Trophoblast cell (in vitro differentiated cells and primary cell): ENCODE measurements around the gene PARD6A.

Experiments used
- DNase-seq, 2 donors: peaks; one replicate each; pipeline ENCODE4 v3.0.0-alpha.2; 2016
- H2AFZ ChIP-seq: 2 replicates; pipeline ENCODE4 v1.6.1; 2013; ENCODE audit warnings: low read length, moderate library complexity, mild to moderate bottlenecking; ENCODE audit not compliant: insufficient read depth, poor library complexity
- H2AK5ac ChIP-seq: 2 replicates; pipeline ENCODE4 v1.6.1; 2013; ENCODE audit warnings: mild to moderate bottlenecking, low read length
- H2BK120ac ChIP-seq: 2 replicates; pipeline ENCODE4 v1.6.1; 2013; ENCODE audit warnings: low read length, mild to moderate bottlenecking, moderate library complexity; ENCODE audit not compliant: insufficient read depth, poor library complexity
- H2BK12ac ChIP-seq: 2 replicates; pipeline ENCODE4 v1.6.1; 2013; ENCODE audit warnings: mild to moderate bottlenecking, low read length, moderate library complexity
- H2BK5ac ChIP-seq: 2 replicates; pipeline ENCODE4 v1.6.1; 2013; ENCODE audit warnings: low read length, low read depth, moderate library complexity, mild to moderate bottlenecking; ENCODE audit not compliant: poor library complexity
- H3K14ac ChIP-seq: 2 replicates; pipeline ENCODE4 v1.6.1; 2013; ENCODE audit warnings: mild to moderate bottlenecking, low read length
- H3K18ac ChIP-seq: 2 replicates; pipeline ENCODE4 v1.6.1; 2013; ENCODE audit warnings: mild to moderate bottlenecking, low read length
- H3K23ac ChIP-seq: 2 replicates; pipeline ENCODE4 v1.6.1; 2013; ENCODE audit warnings: low read length
- H3K27ac ChIP-seq: 2 replicates; pipeline ENCODE4 v1.5.1; 2013; ENCODE audit warnings: low read depth, mild to moderate bottlenecking, inconsistent platforms, low read length, moderate library complexity
- H3K27me3 ChIP-seq: 2 replicates; pipeline ENCODE4 v1.6.1; 2013; ENCODE audit warnings: inconsistent platforms, mild to moderate bottlenecking, low read length, moderate library complexity; ENCODE audit not compliant: insufficient read depth
- H3K36me3 ChIP-seq, 2 experiments: 1 replicate in 1 of 2; 2 replicates in 1 of 2; pipeline ENCODE4 v1.6.1; 2013; ENCODE audit warnings: low read length in 2 of 2, mild to moderate bottlenecking in 2 of 2, moderate library complexity in 1 of 2; ENCODE audit not compliant: insufficient read depth in 2 of 2, control insufficient read depth in 1 of 2
- H3K4ac ChIP-seq: 2 replicates; pipeline ENCODE4 v1.6.1; 2013; ENCODE audit warnings: low read depth, mild to moderate bottlenecking, low read length, moderate library complexity
- H3K4me1 ChIP-seq, 2 experiments: 1 replicate in 1 of 2; 2 replicates in 1 of 2; pipeline ENCODE4 v1.6.1; 2013; ENCODE audit warnings: low read length in 2 of 2, mild to moderate bottlenecking in 2 of 2, moderate library complexity in 1 of 2; ENCODE audit not compliant: insufficient read depth in 2 of 2, control insufficient read depth in 1 of 2
- H3K4me2 ChIP-seq: 2 replicates; pipeline ENCODE4 v1.6.1; 2013; ENCODE audit warnings: inconsistent platforms, mild to moderate bottlenecking, low read length, moderate library complexity
- H3K4me3 ChIP-seq: 2 replicates; pipeline ENCODE4 v1.5.1; 2013; ENCODE audit warnings: mild to moderate bottlenecking, low read depth, low read length, inconsistent platforms
- H3K79me1 ChIP-seq: one replicate; pipeline ENCODE4 v1.6.1; 2013; ENCODE audit warnings: low read length
- H3K79me2 ChIP-seq: 2 replicates; pipeline ENCODE4 v1.6.1; 2013; ENCODE audit warnings: low read length, mild to moderate bottlenecking; ENCODE audit not compliant: control insufficient read depth, insufficient read depth, poor library complexity
- H3K9ac ChIP-seq: 2 replicates; pipeline ENCODE4 v1.6.1; 2013; ENCODE audit warnings: mild to moderate bottlenecking, low read length
- H3K9me3 ChIP-seq: 2 replicates; pipeline ENCODE4 v1.6.1; 2013; ENCODE audit warnings: low read depth, mild to moderate bottlenecking, control low read depth, inconsistent platforms, low read length; ENCODE audit not compliant: insufficient read depth
- H4K12ac ChIP-seq: 2 replicates; pipeline ENCODE4 v1.6.1; 2013; ENCODE audit warnings: low read depth, mild to moderate bottlenecking, low read length, moderate library complexity
- H4K8ac ChIP-seq: 2 replicates; pipeline ENCODE4 v1.6.1; 2013; ENCODE audit warnings: low read depth, mild to moderate bottlenecking, low read length, moderate library complexity
- H4K91ac ChIP-seq: one replicate; pipeline ENCODE4 v1.6.1; 2013; ENCODE audit warnings: low read depth, mild to moderate bottlenecking, low read length, moderate library complexity
- WGBS: extraction: QIAGEN DNeasy Blood & Tissue Kit; methylation state at CpG from one replicate; pipeline ENCODE4 v1.1.7; 2013; ENCODE audit warnings: missing lambda C conversion rate; ENCODE audit not compliant: insufficient read length, insufficient coverage; ENCODE audit errors: extremely low coverage; 5-methylcytosine and 5-hydroxymethylcytosine counted together

The PARD6A gene

DNA sequence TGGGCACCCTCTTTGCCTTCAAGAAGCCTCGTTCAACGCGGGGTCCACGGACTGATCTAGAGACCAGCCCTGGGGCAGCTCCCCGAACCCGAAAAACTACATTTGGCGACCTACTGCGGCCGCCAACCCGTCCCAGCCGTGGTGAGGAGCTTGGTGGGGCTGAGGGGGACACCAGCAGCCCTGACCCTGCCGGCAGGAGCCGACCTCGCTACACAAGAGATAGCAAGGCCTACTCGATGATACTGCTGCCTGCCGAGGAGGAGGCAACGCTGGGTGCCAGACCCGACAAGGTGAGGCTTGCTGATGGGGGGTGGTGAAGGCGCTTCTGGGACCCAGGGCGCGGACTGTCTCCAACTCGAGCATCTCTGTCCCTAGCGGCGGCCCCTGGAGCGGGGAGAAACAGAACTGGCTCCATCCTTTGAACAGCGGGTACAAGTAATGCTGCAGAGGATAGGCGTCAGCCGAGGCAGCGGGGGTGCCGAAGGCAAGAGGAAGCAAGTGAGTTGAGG, 6.3 kb upstream of the PARD6A start:
- H3K79me1 ChIP-seq: no peaks in the 10 kb centered on the region
- H3K4ac ChIP-seq: no peak overlapping the region
- H3K18ac ChIP-seq: no peak overlapping the region
- no peaks in the 10 kb centered on the region for H3K27me3 ChIP-seq
- peaks cover 6% of the 10 kb centered on the region for H3K9me3 ChIP-seq
- no peak overlapping the region for H2BK5ac ChIP-seq
- H2BK120ac ChIP-seq: no peak overlapping the region
- no peak overlapping the region for H3K27ac ChIP-seq
- no peak overlapping the region for H4K8ac ChIP-seq
- H3K9ac ChIP-seq: no peak overlapping the region
- H4K91ac ChIP-seq: no peak overlapping the region
- no peak overlapping the region for H3K14ac ChIP-seq
- H3K36me3 ChIP-seq: peaks cover 9 to 17% of the 10 kb centered on the region in 2 experiments
- DNase-seq: no peak
- no peaks in the 10 kb centered on the region for H3K79me2 ChIP-seq
- H3K4me1 ChIP-seq: peaks cover 10 to 15% of the 10 kb centered on the region in 2 experiments
- H2AK5ac ChIP-seq: no peak overlapping the region
- H2AFZ ChIP-seq: no peak overlapping the region
- H4K12ac ChIP-seq: no peak overlapping the region
- no peak overlapping the region for H2BK12ac ChIP-seq
- no peak overlapping the region for H3K23ac ChIP-seq
- no peak overlapping the region for H3K4me2 ChIP-seq
- WGBS: no CpG with 5 or more reads among the region's 30 CpGs
- no peak overlapping the region for H3K4me3 ChIP-seq

DNA sequence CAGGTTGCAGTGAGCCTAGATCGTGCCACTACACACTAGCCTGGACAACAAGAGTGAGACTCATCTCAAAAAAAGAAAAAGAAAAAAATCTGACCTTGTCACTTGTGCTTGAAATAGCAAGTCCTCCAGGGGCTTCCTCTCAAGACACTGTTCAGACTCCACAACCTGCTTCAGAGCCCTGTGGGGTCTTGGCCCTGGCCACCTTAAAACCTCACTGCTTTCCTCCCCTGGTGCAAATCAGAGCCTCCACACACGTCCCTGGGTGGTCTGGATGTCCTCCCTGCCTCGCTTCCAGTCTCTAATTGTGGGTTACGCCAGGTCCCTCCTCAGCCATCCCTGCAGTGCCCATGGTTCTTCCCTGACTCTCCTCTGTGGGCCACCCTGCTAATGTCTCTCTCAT, 5.4 kb upstream of the PARD6A start:
- peaks cover 9 to 17% of the 10 kb centered on the region in 2 experiments for H3K36me3 ChIP-seq
- H4K12ac ChIP-seq: no peak overlapping the region
- no peak overlapping the region for H3K4me2 ChIP-seq
- peaks cover 11 to 17% of the 10 kb centered on the region in 2 experiments for H3K4me1 ChIP-seq
- H2BK12ac ChIP-seq: no peak overlapping the region
- no peak overlapping the region for H3K23ac ChIP-seq
- no peak overlapping the region for H3K9ac ChIP-seq
- no peak overlapping the region for H4K8ac ChIP-seq
- H3K27me3 ChIP-seq: no peaks in the 10 kb centered on the region
- H3K18ac ChIP-seq: no peak overlapping the region
- H3K14ac ChIP-seq: no peak overlapping the region
- H3K79me1 ChIP-seq: peaks cover 5% of the 10 kb centered on the region
- H3K79me2 ChIP-seq: peaks cover 3% of the 10 kb centered on the region
- H3K9me3 ChIP-seq: peaks cover 2% of the 10 kb centered on the region
- H3K27ac ChIP-seq: no peak overlapping the region
- H4K91ac ChIP-seq: no peak overlapping the region
- no peak for DNase-seq
- H2BK120ac ChIP-seq: no peak overlapping the region
- H3K4me3 ChIP-seq: no peak overlapping the region
- H2AFZ ChIP-seq: no peak overlapping the region
- WGBS: no CpG with 5 or more reads among the region's 4 CpGs
- H2BK5ac ChIP-seq: no peak overlapping the region
- H2AK5ac ChIP-seq: no peak overlapping the region
- H3K4ac ChIP-seq: no peak overlapping the region

DNA sequence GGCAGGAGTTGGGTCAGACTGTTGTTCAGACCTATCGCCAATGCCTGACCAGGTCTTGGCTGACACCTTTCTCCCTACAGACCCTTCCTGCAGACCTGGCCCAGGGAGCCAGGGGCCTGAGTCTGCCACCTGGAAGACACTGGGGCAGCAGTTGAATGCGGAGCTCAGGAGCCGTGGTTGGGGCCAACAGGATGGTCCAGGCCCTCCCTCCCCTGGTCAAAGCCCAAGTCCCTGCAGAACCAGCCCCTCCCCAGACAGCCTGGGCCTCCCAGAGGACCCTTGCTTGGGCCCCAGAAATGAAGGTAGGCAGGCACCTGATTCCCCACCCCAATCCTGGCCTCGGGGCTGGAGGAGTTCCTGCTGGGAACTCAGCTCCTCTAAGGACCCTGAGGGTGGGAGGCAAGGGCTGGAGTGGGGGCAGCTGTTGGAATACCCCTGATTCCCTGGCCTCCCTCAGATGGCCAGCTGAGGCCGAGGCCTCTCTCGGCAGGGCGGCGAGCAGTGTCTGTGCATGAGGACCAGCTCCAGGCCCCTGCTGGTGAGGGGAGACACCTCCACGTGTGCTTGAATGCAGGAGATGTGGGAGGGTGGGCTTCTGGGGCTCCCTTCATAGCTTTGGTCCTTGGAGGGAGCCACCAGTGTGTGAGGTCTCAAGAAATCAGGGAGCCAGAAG, 4.3 kb upstream of the PARD6A start:
- Histone ChIP-seq H3K27me3 (no peaks in the 10 kb centered on the region), H3K18ac (no peak overlapping the region), H3K79me2 (peaks cover 3% of the 10 kb centered on the region), H2AK5ac (no peak overlapping the region), H3K4ac (no peak overlapping the region), H3K4me1 (peaks cover 11 to 20% of the 10 kb centered on the region in 2 experiments), H3K36me3 (peaks cover 9 to 17% of the 10 kb centered on the region in 2 experiments), H2AFZ (no peak overlapping the region), H3K9me3 (peaks cover 2% of the 10 kb centered on the region), H3K4me3 (no peak overlapping the region), H4K8ac (no peak overlapping the region), H3K14ac (no peak overlapping the region), H3K27ac (no peak overlapping the region), H2BK12ac (no peak overlapping the region), H4K91ac (no peak overlapping the region), H3K23ac (no peak overlapping the region), H3K4me2 (no peak overlapping the region), H4K12ac (no peak overlapping the region), H3K9ac (no peak overlapping the region), H3K79me1 (peaks cover 7% of the 10 kb centered on the region), H2BK120ac (no peak overlapping the region), H2BK5ac (no peak overlapping the region)
- no CpG with 5 or more reads among the region's 9 CpGs for WGBS
- no peak for DNase-seq

DNA sequence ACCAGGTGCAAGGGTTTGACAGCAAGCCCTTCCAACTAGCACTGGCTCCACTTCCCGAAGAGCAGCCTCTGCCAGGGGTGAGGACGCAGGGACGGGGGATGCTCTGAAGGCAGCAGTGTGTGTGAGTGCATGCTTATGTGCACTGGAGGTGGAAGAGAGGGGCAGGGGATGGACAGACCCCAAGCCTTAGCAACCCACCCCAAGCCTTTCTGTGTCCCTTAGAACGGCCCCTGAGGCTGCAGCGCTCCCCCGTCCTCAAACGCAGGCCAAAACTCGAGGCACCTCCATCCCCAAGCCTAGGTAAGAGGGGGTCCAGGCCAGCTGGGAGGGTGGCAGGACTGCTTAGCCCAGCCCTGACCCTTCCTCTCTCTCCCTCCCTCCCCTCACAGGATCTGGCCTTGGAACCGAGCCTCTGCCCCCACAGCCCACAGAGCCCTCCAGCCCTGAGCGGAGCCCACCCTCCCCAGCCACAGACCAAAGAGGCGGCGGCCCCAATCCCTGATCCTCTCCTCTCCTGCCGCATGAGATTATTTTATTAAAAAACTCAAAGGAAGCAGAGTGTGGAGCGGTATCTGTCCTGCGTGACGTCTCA, 3.6 kb upstream of the PARD6A start:
- Histone ChIP-seq H2AFZ (no peak overlapping the region), H4K8ac (no peak overlapping the region), H2BK5ac (no peak overlapping the region), H3K9me3 (peaks cover 2% of the 10 kb centered on the region), H3K4me1 (peaks cover 11 to 20% of the 10 kb centered on the region in 2 experiments), H2AK5ac (no peak overlapping the region), H3K4me2 (no peak overlapping the region), H3K14ac (no peak overlapping the region), H3K36me3 (peaks cover 9 to 17% of the 10 kb centered on the region in 2 experiments), H3K4me3 (no peak overlapping the region), H2BK12ac (no peak overlapping the region), H4K91ac (no peak overlapping the region), H3K27me3 (no peaks in the 10 kb centered on the region), H3K23ac (no peak overlapping the region), H3K79me1 (peaks cover 7% of the 10 kb centered on the region), H3K18ac (no peak overlapping the region), H3K9ac (no peak overlapping the region), H3K4ac (no peak overlapping the region), H3K27ac (no peak overlapping the region), H3K79me2 (peaks cover 3% of the 10 kb centered on the region), H2BK120ac (no peak overlapping the region), H4K12ac (no peak overlapping the region)
- no CpG with 5 or more reads among the region's 16 CpGs for WGBS
- DNase-seq: no peak
